Endothelial cell of umbilical vein (primary cell): Measurements from ENCODE around the gene PLXNC1.

ENCODE experiments used
- CTCF ChIP-seq, 2 donors: IDR thresholded peaks; 1 replicate in 1 of 2; 2 replicates in 1 of 2; pipeline ENCODE4 v1.5.1; 2011; ENCODE audit warnings: low read length in 2 of 2, mild to moderate bottlenecking in 2 of 2, moderate library complexity in 2 of 2, control low read depth in 1 of 2, inconsistent platforms in 1 of 2, low read depth in 1 of 2; ENCODE audit not compliant: insufficient read depth in 1 of 2; ENCODE audit errors: extremely low read depth in 1 of 2
- EZH2 ChIP-seq: IDR thresholded peaks from 2 replicates; pipeline ENCODE4 v1.6.1; 2012; ENCODE audit warnings: borderline replicate concordance, low read depth, mild to moderate bottlenecking, moderate library complexity, low read length, inconsistent platforms; ENCODE audit not compliant: severe bottlenecking
- FOS ChIP-seq: IDR thresholded peaks from 2 replicates; pipeline ENCODE4 v1.6.1; 2011; ENCODE audit warnings: mild to moderate bottlenecking, low read length, moderate library complexity, borderline replicate concordance; ENCODE audit not compliant: insufficient read depth
- GATA2 ChIP-seq: IDR thresholded peaks from 2 replicates; pipeline ENCODE4 v1.7.0; 2011; ENCODE audit warnings: low read depth, mild to moderate bottlenecking, moderate library complexity, mixed read lengths, low read length; ENCODE audit not compliant: insufficient read length, insufficient read depth
- JUN ChIP-seq: IDR thresholded peaks from 2 replicates; pipeline ENCODE4 v1.6.1; 2011; ENCODE audit warnings: borderline replicate concordance, low read depth; ENCODE audit not compliant: insufficient read length, insufficient read depth
- MAX ChIP-seq: IDR thresholded peaks from 2 replicates; pipeline ENCODE4 v1.6.1; 2011; ENCODE audit not compliant: insufficient read depth, insufficient read length
- MYC ChIP-seq: IDR thresholded peaks from one replicate; pipeline ENCODE4 v1.6.1; 2011; ENCODE audit warnings: mild to moderate bottlenecking, low read depth, low read length
- POLR2A ChIP-seq: IDR thresholded peaks from 2 replicates; pipeline ENCODE4 v1.6.1; 2012; ENCODE audit warnings: low read depth, mild to moderate bottlenecking, control low read depth, low read length
- POLR2AphosphoS5 ChIP-seq: IDR thresholded peaks from 2 replicates; pipeline ENCODE4 v1.6.1; 2012; ENCODE audit warnings: low read depth, mild to moderate bottlenecking, control low read depth, low read length, moderate library complexity; ENCODE audit not compliant: insufficient read depth

GRCh38 chr12:94103986-94104385, 44.4 kb upstream of the PLXNC1 start:
- TF ChIP-seq CTCF (IDR thresholded peaks at IDR 0.05; ENCODE audit: extremely low read depth in 1 of 2, insufficient read depth in 1 of 2, low read depth in 1 of 2, low read length in 2 of 2) (no peak), EZH2 (no peak), JUN (no peak), MAX (no peak), POLR2A (no peak), FOS (no peak), MYC (no peak), POLR2AphosphoS5 (no peak), GATA2 (no peak)
